Prostate gland (tissue), 2 donors: ENCODE measurements around the gene SND1. TPM values are rescaled to one million over a fixed set of nuclear protein-coding genes. Genes with fewer than 3 reads are reported as not detected.

Experiments used
- DNase-seq: peaks from one replicate; pipeline ENCODE4 v3.0.0-alpha.2; 2019; ENCODE audit warnings: low spot score
- H3K27ac ChIP-seq, 2 donors: fragments of 200-600 bp; sonication (generic); 2 replicates each; pipeline ENCODE4 v1.5.1; 2017 to 2019
- H3K27me3 ChIP-seq: fragments of 200-600 bp; sonication (generic); replicated peaks from 2 replicates; pipeline ENCODE4 v1.5.1; 2019; ENCODE audit not compliant: insufficient read depth
- H3K36me3 ChIP-seq, 2 donors: fragments of 200-600 bp; sonication (generic); 1 replicate in 1 of 2; 2 replicates in 1 of 2; pipeline versions ENCODE4 v1.5.1 to v1.8.1; 2017 to 2019
- H3K4me1 ChIP-seq: fragments of 200-600 bp; sonication (generic); replicated peaks from 2 replicates; pipeline ENCODE4 v1.5.1; 2019
- H3K4me3 ChIP-seq, 2 donors: fragments of 200-600 bp; sonication (generic); 2 replicates each; pipeline ENCODE4 v1.5.1; 2017 to 2019
- H3K9me3 ChIP-seq: fragments of 200-600 bp; sonication (generic); 2 replicates; pipeline ENCODE4 v1.5.1; 2017
- POLR2A ChIP-seq: fragments of 450-650 bp; IDR thresholded peaks from one replicate; pipeline ENCODE4 v1.6.1; 2016; ENCODE audit warnings: antibody characterized with exemption, mild to moderate bottlenecking
- POLR2AphosphoS5 ChIP-seq: sonication (generic); formaldehyde crosslinking; IDR thresholded peaks from one replicate; pipeline ENCODE4 v1.6.1; 2017; ENCODE audit warnings: antibody characterized with exemption
- WGBS: methylation state at CpG from one replicate; pipeline ENCODE4 v1.1.5; 2018; 5-methylcytosine and 5-hydroxymethylcytosine counted together
- intact Hi-C: fragments of 100-400 bp; cut with DNase I; formaldehyde crosslinking; loops from one replicate; pipeline ENCODE4 v1.14.2; 2022
- total RNA-seq, 2 donors: library from RNA; depleted of rRNA; stranded (reverse); fragments of >200 nt; gene quantifications; one replicate each; pipeline ENCODE4 v1.1.0, GENCODE V29; 2016
- TF ChIP-seq, protein P1 (sequence below), 4 experiments: fragments of 200-600 bp in 2 of 4; fragments of 450-650 bp in 2 of 4; sonication (generic) in 2 of 4; IDR thresholded peaks; 1 replicate in 3 of 4; 2 replicates in 1 of 4; pipeline ENCODE4 v1.5.1; 2016 to 2019; ENCODE audit warnings: antibody characterized with exemption in 4 of 4, mild to moderate bottlenecking in 2 of 4, moderate library complexity in 2 of 4

The SND1 gene
- total RNA-seq, 2 donors from 2014 or later = 175 to 190 TPM

DNA sequence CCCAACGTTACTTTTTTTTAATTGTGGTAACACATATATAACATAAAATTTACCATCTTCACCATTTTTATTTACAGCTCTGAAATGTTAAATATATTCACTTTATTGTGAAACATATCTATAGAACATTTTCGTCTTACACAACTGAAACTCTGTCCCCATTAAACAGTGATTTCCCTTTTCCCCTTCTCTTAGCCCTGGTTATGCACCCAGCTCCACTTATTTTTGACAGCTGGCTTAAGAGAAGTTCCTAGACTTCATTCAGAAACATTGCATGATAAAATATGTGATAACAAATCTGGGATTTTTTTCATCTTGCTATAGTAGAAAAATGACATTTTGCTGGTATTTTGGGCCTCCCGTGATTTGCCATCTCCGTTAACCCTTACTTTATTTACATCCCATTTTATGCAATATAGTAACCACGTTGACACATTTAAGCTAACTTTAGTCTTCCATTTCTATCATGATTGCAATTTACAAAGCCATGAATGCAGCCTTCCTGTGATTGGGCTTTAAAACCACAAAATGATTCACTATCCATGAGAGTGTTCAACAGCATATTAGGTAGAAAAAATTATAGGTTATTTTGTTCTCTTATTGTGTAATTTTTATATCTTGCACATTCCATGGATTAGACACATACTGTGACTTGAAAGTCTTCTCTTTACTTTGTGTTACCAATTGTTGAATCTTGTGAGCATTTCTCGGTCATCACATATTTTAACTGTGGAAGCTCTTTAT, 139.6 kb downstream of the SND1 start:
- Histone ChIP-seq H3K36me3 (no peaks in the 10 kb centered on the region), H3K4me3 (no peak overlapping the region), H3K27ac (no peak overlapping the region), H3K9me3 (no peaks in the 10 kb centered on the region), H3K27me3 (no peaks in the 10 kb centered on the region), H3K4me1 (no peaks in the 10 kb centered on the region)
- DNase-seq = no peak
- TF ChIP-seq POLR2A (no peak), POLR2AphosphoS5 (no peak)
- TF ChIP-seq, protein P1, sequence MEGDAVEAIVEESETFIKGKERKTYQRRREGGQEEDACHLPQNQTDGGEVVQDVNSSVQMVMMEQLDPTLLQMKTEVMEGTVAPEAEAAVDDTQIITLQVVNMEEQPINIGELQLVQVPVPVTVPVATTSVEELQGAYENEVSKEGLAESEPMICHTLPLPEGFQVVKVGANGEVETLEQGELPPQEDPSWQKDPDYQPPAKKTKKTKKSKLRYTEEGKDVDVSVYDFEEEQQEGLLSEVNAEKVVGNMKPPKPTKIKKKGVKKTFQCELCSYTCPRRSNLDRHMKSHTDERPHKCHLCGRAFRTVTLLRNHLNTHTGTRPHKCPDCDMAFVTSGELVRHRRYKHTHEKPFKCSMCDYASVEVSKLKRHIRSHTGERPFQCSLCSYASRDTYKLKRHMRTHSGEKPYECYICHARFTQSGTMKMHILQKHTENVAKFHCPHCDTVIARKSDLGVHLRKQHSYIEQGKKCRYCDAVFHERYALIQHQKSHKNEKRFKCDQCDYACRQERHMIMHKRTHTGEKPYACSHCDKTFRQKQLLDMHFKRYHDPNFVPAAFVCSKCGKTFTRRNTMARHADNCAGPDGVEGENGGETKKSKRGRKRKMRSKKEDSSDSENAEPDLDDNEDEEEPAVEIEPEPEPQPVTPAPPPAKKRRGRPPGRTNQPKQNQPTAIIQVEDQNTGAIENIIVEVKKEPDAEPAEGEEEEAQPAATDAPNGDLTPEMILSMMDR (IDR thresholded peaks at IDR 0.05) = no peak
- intact Hi-C loops = no loop called here
- WGBS = 81% methylated on average over 6 of the region's 6 CpGs

GRCh38 chr7:127792528-127793342, 140.7 kb downstream of the SND1 start:
- 81% methylated on average over 5 of the region's 5 CpGs for WGBS
- H3K36me3 ChIP-seq = no peaks in the 10 kb centered on the region
- TF ChIP-seq, protein P1 (IDR thresholded peaks at IDR 0.05) = peak in 1 of 4 experiments; percentile 20
- TF ChIP-seq POLR2A (no peak), POLR2AphosphoS5 (no peak)
- H3K9me3 ChIP-seq = no peaks in the 10 kb centered on the region
- no peak for DNase-seq
- H3K4me1 ChIP-seq = no peaks in the 10 kb centered on the region
- H3K4me3 ChIP-seq = no peak overlapping the region
- intact Hi-C loops = no loop called here
- H3K27me3 ChIP-seq = no peaks in the 10 kb centered on the region
- H3K27ac ChIP-seq = no peak overlapping the region

- Histone ChIP-seq H3K27me3 (no peaks in the 10 kb centered on the region), H3K9me3 (no peaks in the 10 kb centered on the region), H3K4me3 (no peak overlapping the region), H3K27ac (no peak overlapping the region), H3K4me1 (no peaks in the 10 kb centered on the region), H3K36me3 (no peaks in the 10 kb centered on the region)
- DNase-seq = no peak
- TF ChIP-seq POLR2AphosphoS5 = no peak
- no peak for TF ChIP-seq POLR2A
- TF ChIP-seq, protein P1 (IDR thresholded peaks at IDR 0.05) = no peak
- intact Hi-C loops = no loop called here
- WGBS = 65% methylated on average over 4 of the region's 4 CpGs
Observed at GRCh38 chr7:127793582-127793981, 141.6 kb downstream of the SND1 start.

- intact Hi-C loops = no loop called here
- TF ChIP-seq, protein P1 (IDR thresholded peaks at IDR 0.05) = no peak
- TF ChIP-seq POLR2A (no peak), POLR2AphosphoS5 (no peak)
- Histone ChIP-seq H3K4me1 (no peaks in the 10 kb centered on the region), H3K36me3 (no peaks in the 10 kb centered on the region), H3K27ac (no peak overlapping the region), H3K9me3 (no peaks in the 10 kb centered on the region), H3K27me3 (no peaks in the 10 kb centered on the region), H3K4me3 (no peak overlapping the region)
- 87% methylated on average over 1 of the region's 1 CpG for WGBS
- no peak for DNase-seq
Observed at GRCh38 chr7:127794136-127794535, 142.1 kb downstream of the SND1 start.
